Uterus (tissue), 2 donors: ENCODE measurements around the gene SESN3.

Source experiments
- POLR2A ChIP-seq, 2 donors: fragments of 450-650 bp; IDR thresholded peaks; one replicate each; pipeline ENCODE4 v1.6.1; 2016; ENCODE audit warnings: antibody characterized with exemption in 2 of 2, mild to moderate bottlenecking in 1 of 2, moderate library complexity in 1 of 2
- TF ChIP-seq, protein P1 (sequence below), 4 experiments: fragments of 200-600 bp in 2 of 4; fragments of 450-650 bp in 2 of 4; sonication (generic) in 2 of 4; IDR thresholded peaks; one replicate each; pipeline ENCODE4 v1.5.1; 2016 to 2019; ENCODE audit warnings: antibody characterized with exemption in 4 of 4, mild to moderate bottlenecking in 2 of 4, moderate library complexity in 1 of 4

- TF ChIP-seq, protein P1, sequence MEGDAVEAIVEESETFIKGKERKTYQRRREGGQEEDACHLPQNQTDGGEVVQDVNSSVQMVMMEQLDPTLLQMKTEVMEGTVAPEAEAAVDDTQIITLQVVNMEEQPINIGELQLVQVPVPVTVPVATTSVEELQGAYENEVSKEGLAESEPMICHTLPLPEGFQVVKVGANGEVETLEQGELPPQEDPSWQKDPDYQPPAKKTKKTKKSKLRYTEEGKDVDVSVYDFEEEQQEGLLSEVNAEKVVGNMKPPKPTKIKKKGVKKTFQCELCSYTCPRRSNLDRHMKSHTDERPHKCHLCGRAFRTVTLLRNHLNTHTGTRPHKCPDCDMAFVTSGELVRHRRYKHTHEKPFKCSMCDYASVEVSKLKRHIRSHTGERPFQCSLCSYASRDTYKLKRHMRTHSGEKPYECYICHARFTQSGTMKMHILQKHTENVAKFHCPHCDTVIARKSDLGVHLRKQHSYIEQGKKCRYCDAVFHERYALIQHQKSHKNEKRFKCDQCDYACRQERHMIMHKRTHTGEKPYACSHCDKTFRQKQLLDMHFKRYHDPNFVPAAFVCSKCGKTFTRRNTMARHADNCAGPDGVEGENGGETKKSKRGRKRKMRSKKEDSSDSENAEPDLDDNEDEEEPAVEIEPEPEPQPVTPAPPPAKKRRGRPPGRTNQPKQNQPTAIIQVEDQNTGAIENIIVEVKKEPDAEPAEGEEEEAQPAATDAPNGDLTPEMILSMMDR (IDR thresholded peaks at IDR 0.05), result no peak
- no peak for TF ChIP-seq POLR2A (IDR thresholded peaks at IDR 0.05)
These were observed 1.6 kb downstream of the SESN3 start for GRCh38 chr11:95229199-95229992.
